ENCODE results near the gene ADCY4.

The ADCY4 gene

GRCh38 chr14:24314377-24315193, 20.3 kb downstream of the ADCY4 start:
- no peak for DNase-seq

DNA sequence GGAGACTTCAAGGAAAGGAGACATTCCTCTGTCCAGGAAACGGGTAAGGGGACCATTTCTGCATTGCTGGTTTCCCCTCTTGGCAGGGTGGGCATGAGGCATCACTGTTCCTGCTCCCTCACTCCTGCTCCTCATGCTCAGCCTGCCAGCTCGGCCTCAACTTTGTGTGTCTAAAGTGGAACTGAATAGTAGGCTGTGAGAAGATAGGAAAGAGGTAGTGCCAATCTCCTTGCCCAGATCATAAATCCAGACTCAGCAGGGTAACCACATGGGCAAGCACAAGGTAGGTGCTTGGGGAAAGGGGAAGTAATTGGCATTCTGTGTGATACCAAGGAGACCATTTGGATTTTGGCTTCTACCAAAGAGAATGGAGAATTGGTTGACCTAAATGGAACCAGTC, 21.0 kb downstream of the ADCY4 start:
- DNase-seq, result no peak

GRCh38 chr14:24312736-24313507, 21.9 kb downstream of the ADCY4 start:
- no peak for DNase-seq

DNA sequence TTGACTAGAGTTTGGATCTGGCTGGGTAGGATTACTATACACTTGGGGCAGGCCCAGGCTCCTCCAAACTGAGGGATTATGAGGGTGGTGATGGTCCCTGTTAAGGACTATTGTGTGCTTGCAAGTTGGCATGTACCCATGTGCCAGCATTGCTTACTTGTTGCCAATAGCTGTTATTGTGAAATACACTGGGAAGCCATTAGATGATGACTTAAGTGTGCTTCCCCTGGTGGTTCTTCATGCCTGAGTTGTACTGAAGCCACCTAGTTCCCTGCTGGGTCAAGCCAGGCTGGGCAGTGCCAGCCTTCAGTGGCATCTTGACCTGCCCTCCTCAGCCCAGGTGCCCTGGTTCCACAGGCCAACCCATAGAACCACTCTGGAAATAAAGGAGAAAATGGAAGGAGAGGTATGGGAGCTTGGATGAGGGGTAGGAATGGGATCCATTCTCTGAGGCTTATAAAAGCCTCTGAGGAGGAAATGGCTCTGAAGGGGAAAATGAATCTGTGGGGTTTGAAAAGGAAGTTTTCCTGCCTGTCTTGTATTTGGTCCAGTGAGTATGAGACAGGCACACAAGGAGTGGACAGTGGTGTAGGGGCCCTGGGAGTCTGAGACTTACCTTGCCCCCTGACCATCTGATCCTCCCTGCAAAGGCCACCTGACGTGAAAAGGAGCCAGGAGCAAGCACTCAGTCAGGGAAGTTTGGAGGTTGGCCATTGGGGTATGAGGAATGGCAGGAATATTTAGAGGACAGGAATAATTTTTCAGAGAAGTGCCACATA, 22.8 kb downstream of the ADCY4 start:
- DNase-seq, result peak; percentile 40

GRCh38 chr14:24310646-24311604, 23.9 kb downstream of the ADCY4 start, which contains the start of gene LTB4R:
LTB4R (plus strand) TSS chr14:24311502; CDS start chr14:24315652, 4,150 bp downstream.
- peak; percentile 72 for DNase-seq

- DNase-seq, result peak; percentile 41
Observed at GRCh38 chr14:24310265-24310645, 24.6 kb downstream of the ADCY4 start.

GRCh38 chr14:24309538-24310264, 25.2 kb downstream of the ADCY4 start, which contains the start of gene LTB4R2:
LTB4R2 (plus strand) TSS chr14:24310140; CDS start chr14:24310665, 525 bp downstream.
- DNase-seq, result peak; percentile 25

- DNase-seq, result no peak
Observed at GRCh38 chr14:24308342-24309124, 26.3 kb downstream of the ADCY4 start.

DNA sequence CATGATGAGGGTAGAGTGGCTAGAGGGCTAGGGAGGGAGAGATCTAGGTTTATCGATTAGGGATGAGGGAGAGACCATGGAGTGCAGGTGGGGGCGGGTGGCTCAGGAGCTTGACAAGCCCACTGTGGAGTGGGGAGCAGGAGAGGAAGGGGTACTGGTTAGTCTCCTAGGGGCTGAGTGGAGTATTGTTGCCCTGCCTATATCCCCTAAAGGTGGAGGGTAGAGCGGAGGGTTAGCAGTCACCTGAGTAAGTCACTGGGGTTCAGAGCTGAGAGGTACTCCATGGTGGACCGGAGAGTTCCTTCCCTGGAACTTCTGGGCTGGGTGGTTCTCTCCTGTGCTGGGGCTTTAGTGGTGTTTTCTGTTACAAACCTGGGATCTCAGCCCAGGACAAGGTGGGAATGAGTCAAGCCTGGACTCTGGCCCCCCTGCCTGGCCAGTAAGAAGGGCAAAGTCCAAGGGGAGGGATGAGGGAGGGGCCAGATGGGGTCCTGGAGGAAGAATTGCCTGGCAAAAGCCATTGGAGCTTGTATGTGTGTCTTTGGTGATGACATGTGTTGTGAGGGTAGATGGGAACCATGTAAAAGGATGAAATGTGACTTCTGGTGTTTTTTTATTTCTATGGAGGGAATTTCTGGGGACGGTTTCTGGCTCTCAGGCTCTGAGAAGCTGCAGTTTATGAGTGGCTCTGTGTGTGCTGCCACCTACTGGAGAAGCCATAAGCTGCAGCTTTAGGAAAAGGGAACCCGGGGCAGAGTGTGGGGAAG, 27.1 kb downstream of the ADCY4 start, which contains the start of gene CIDEB:
TSS of gene CIDEB (minus strand) at position 403 of the 767 bp plus-strand sequence. CDS start at position 284, 119 bp downstream.
- DNase-seq, result peak; percentile 37

GRCh38 chr14:24307156-24307574, 27.7 kb downstream of the ADCY4 start:
- no peak for DNase-seq

DNA sequence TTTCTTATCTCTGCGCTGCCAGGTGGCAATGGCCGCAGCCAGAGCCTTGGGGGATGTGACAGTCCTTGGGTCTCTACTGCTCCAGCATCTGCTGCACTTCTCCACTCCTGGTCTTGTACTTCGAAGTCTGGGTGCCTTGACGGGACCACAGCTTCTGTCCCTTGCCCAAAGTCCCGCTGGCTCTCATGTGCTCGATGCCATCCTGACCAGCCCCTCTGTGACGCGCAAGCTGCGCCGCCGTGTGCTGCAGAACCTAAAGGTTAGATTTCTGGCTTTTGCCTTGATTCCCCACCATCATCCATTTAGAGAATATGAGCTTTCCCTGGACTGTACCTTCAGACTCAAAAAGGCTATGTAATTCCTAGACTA, 30.9 kb downstream of the ADCY4 start:
- no peak for DNase-seq

DNA sequence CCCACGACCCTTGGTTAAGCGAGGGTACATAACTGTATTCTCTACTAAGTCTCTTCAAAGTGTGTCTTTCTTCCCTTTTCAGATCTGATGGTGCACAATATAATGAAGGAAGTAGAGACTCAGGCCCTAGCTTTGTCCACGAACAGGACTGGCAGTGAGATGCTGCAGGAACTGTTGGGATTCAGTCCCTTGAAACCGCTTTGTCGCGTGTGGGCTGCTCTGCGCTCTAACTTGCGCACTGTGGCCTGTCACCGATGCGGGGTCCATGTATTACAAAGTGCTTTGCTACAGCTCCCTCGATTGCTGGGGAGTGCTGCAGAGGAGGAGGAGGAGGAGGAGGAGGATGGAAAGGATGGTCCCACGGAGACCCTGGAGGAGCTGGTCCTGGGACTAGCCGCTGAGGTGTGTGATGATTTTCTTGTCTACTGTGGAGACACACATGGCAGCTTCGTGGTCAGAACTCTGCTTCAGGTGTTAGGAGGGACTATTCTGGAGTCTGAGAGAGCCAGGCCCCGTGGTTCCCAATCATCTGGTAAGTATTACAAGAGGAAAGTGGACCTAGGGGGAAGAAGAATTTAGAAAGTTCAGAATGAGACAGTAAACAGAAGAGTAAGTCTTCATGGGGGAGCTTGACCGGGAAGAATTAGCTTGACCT, 34.4 kb downstream of the ADCY4 start:
- DNase-seq, result no peak

GRCh38 chr14:24299255-24300191, 35.3 kb downstream of the ADCY4 start, which contains the start of the genes DHRS1 and NOP9:
DHRS1 (minus strand) TSS chr14:24299780; CDS start chr14:24299106, 674 bp downstream.
NOP9 (plus strand) TSS chr14:24299850; CDS start chr14:24299955, 105 bp downstream.
- peak; percentile 93 for DNase-seq

DNA sequence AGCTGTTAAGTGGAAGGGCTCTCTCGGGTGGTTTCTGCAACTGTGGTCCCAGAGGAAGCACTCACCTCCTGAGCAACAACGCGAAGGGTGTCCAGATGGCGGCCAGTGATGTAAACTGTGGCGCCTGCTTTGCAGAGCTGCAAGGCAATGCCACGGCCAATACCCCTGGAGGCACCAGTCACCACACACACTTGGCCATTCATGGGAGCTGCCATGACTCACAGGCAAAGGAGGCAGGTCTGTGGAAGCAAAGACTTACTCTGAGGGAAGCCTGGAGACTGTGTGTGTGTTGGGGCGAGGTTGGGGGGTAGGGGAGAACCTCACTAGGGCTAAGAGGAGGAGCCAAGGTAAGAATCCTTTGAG, 36.0 kb downstream of the ADCY4 start:
- DNase-seq, result no peak

DNA sequence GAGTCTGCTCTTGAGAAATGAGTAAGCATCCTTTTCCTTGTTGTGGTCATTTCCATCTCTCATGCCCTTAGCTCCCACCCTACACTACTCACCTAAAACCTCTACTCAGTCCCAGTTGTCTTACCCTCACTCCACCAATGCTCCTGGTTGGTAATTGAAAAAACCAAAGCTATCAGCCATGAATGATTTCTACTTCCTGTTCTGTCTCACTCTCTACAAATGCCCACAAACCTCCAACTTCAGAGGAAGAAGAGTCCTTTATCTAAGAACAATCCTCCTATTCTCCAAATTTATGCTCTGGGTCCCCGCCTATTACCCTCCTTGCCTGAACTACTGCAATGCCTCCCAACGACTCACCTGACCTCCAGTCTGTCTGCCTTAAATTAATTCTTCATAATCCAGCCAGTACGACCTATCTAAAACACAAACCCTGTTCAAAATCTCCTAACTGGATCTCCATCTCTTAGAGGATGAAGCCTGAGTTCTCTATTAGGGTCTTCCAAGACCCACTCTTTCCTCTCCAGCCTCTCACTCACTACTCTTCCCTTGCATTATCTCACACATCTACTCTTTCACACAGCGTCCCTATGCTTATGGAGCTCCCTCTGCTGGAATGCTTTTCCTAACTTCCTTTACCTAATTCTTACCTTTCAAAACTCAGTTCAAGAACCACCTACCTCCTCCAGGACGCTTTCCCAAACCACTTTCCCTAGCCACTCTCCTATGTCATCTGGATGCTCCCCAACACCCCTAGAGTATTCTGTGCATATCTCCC, 37.5 kb downstream of the ADCY4 start:
- peak; percentile 26 for DNase-seq

DNA sequence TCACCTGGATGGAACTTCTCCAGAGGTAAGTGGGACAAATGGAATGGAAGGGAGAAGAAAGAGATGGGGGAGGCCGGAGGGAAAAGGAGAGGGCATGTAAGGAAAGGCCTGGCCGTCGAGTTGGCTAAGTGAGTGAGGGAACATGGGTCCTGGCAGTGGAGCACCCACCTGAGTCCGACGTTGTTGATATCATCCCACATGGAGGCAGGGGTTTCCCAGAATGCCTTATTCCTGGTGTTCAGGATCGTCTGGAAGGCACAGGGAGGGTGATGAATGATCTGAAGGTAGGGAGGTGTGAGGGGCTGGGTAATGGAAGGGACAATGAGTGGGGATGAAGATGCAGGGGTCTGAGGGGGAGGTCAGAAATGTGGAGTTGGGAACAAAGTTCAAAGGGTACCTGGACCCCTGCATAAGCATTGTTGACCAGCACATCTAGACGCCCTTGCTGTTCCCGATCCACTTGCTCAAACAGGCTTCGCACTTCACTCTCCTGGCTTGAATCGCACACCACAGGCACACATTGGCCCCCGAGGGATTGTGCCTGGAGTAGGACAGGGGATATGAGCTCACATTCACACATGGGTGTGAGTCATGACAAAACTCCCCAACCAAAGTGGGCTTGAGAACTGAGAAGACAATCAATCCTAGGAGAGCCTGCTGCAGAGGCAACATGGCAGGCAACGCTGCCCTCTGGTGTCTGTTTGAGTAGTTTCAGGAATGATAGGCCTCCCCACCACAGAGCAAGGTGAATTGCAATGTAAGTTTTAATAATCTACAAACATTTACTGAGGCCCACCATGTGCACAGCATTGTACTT, 38.3 kb downstream of the ADCY4 start:
- DNase-seq, result peak; percentile 76
